Measurements from ENCODE around the gene SYTL2. TPM values are rescaled to one million over a fixed set of nuclear protein-coding genes. Genes with fewer than 3 reads are reported as not detected.
A peak's percentile ranks its signal among the peaks of the same experiment; 100 is the strongest.

SYTL2 gene
- total RNA-seq, 1 experiment from 2014 or later: 0.75 TPM

GRCh38 chr11:85809191-85809590, 1.8 kb downstream of the SYTL2 start:
- peak overlapping the region; percentile 14; the same call in 1 of the 2 replicates for H3K27ac ChIP-seq (ENCODE audit: low read length)
- no peaks in the 10 kb centered on the region for H3K36me3 ChIP-seq (ENCODE audit: insufficient read depth, low read length)
- H3K27me3 ChIP-seq (ENCODE audit: low read length): no peaks in the 10 kb centered on the region
- peak; percentile 86 for DNase-seq
- H2AFZ ChIP-seq (ENCODE audit: low read length): peak overlapping the region; percentile 51; the same call in 1 of the 2 replicates
- H3K4me1 ChIP-seq (ENCODE audit: low read length): peaks cover 30% of the 10 kb centered on the region
- H3K79me2 ChIP-seq (ENCODE audit: low read length): no peaks in the 10 kb centered on the region
- H3K9ac ChIP-seq (ENCODE audit: low read length): 0 out of 2 replicates have a peak overlapping the region, but pooled peaks have one; percentile 4
- peak overlapping the region; percentile 36 for H3K4me2 ChIP-seq (ENCODE audit: low read depth, low read length, poor library complexity, severe bottlenecking)
- no peaks in the 10 kb centered on the region for H3K9me2 ChIP-seq (replicated peaks; ENCODE audit: insufficient read depth, low read length)
- peak overlapping the region; percentile 4; the same call in 1 of the 2 replicates for H3K4me3 ChIP-seq (ENCODE audit: low read length)
- no peaks in the 10 kb centered on the region for H3K9me3 ChIP-seq (ENCODE audit: low read length)
- no peaks in the 10 kb centered on the region for H4K20me1 ChIP-seq (ENCODE audit: insufficient read depth, low read depth, low read length)

GRCh38 chr11:85806876-85807275, 4.1 kb downstream of the SYTL2 start:
- DNase-seq: no peak

GRCh38 chr11:85806016-85806415, 4.9 kb downstream of the SYTL2 start:
- Histone ChIP-seq H3K9ac (ENCODE audit: low read length) (no peak overlapping the region), H2AFZ (ENCODE audit: low read length) (no peak overlapping the region), H3K9me3 (ENCODE audit: low read length) (no peaks in the 10 kb centered on the region), H3K27me3 (ENCODE audit: low read length) (no peaks in the 10 kb centered on the region), H3K4me3 (ENCODE audit: low read length) (no peak overlapping the region), H3K9me2 (replicated peaks; ENCODE audit: insufficient read depth, low read length) (no peaks in the 10 kb centered on the region), H3K27ac (ENCODE audit: low read length) (no peak overlapping the region), H3K36me3 (ENCODE audit: insufficient read depth, low read length) (no peaks in the 10 kb centered on the region), H3K79me2 (ENCODE audit: low read length) (no peaks in the 10 kb centered on the region), H4K20me1 (ENCODE audit: insufficient read depth, low read depth, low read length) (no peaks in the 10 kb centered on the region), H3K4me2 (ENCODE audit: low read depth, low read length, poor library complexity, severe bottlenecking) (no peak overlapping the region), H3K4me1 (ENCODE audit: low read length) (peaks cover 25% of the 10 kb centered on the region)
- DNase-seq: no peak

More at GRCh38 chr11:85806876-85807275, 4.1 kb downstream of the SYTL2 start:
- H3K27ac ChIP-seq (ENCODE audit: low read length): no peak overlapping the region
- no peaks in the 10 kb centered on the region for H3K9me3 ChIP-seq (ENCODE audit: low read length)
- H4K20me1 ChIP-seq (ENCODE audit: insufficient read depth, low read depth, low read length): no peaks in the 10 kb centered on the region
- no peak overlapping the region for H3K4me3 ChIP-seq (ENCODE audit: low read length)
- no peaks in the 10 kb centered on the region for H3K9me2 ChIP-seq (replicated peaks; ENCODE audit: insufficient read depth, low read length)
- no peaks in the 10 kb centered on the region for H3K79me2 ChIP-seq (ENCODE audit: low read length)
- H3K4me1 ChIP-seq (ENCODE audit: low read length): peaks cover 30% of the 10 kb centered on the region
- no peak overlapping the region for H3K9ac ChIP-seq (ENCODE audit: low read length)
- no peak overlapping the region for H3K4me2 ChIP-seq (ENCODE audit: low read depth, low read length, poor library complexity, severe bottlenecking)
- H3K27me3 ChIP-seq (ENCODE audit: low read length): no peaks in the 10 kb centered on the region
- H3K36me3 ChIP-seq (ENCODE audit: insufficient read depth, low read length): no peaks in the 10 kb centered on the region
- no peak overlapping the region for H2AFZ ChIP-seq (ENCODE audit: low read length)

GRCh38 chr11:85805387-85805786, 5.6 kb downstream of the SYTL2 start:
- H3K4me1 ChIP-seq (ENCODE audit: low read length): peaks cover 19% of the 10 kb centered on the region
- no peak overlapping the region for H3K9ac ChIP-seq (ENCODE audit: low read length)
- no peaks in the 10 kb centered on the region for H3K79me2 ChIP-seq (ENCODE audit: low read length)
- H3K4me3 ChIP-seq (ENCODE audit: low read length): no peak overlapping the region
- no peak for DNase-seq
- no peaks in the 10 kb centered on the region for H4K20me1 ChIP-seq (ENCODE audit: insufficient read depth, low read depth, low read length)
- no peaks in the 10 kb centered on the region for H3K36me3 ChIP-seq (ENCODE audit: insufficient read depth, low read length)
- H3K4me2 ChIP-seq (ENCODE audit: low read depth, low read length, poor library complexity, severe bottlenecking): no peak overlapping the region
- no peak overlapping the region for H2AFZ ChIP-seq (ENCODE audit: low read length)
- no peaks in the 10 kb centered on the region for H3K9me2 ChIP-seq (replicated peaks; ENCODE audit: insufficient read depth, low read length)
- H3K27ac ChIP-seq (ENCODE audit: low read length): no peak overlapping the region
- no peaks in the 10 kb centered on the region for H3K9me3 ChIP-seq (ENCODE audit: low read length)
- H3K27me3 ChIP-seq (ENCODE audit: low read length): no peaks in the 10 kb centered on the region

GRCh38 chr11:85803920-85804319, 7.0 kb downstream of the SYTL2 start:
- H4K20me1 ChIP-seq (ENCODE audit: insufficient read depth, low read depth, low read length): no peaks in the 10 kb centered on the region
- no peak overlapping the region for H2AFZ ChIP-seq (ENCODE audit: low read length)
- no peak overlapping the region for H3K9ac ChIP-seq (ENCODE audit: low read length)
- no peak overlapping the region for H3K27ac ChIP-seq (ENCODE audit: low read length)
- no peak overlapping the region for H3K4me2 ChIP-seq (ENCODE audit: low read depth, low read length, poor library complexity, severe bottlenecking)
- H3K36me3 ChIP-seq (ENCODE audit: insufficient read depth, low read length): no peaks in the 10 kb centered on the region
- no peaks in the 10 kb centered on the region for H3K27me3 ChIP-seq (ENCODE audit: low read length)
- no peak for DNase-seq
- H3K9me2 ChIP-seq (replicated peaks; ENCODE audit: insufficient read depth, low read length): no peaks in the 10 kb centered on the region
- H3K4me3 ChIP-seq (ENCODE audit: low read length): no peak overlapping the region
- H3K79me2 ChIP-seq (ENCODE audit: low read length): no peaks in the 10 kb centered on the region
- peaks cover 4% of the 10 kb centered on the region for H3K4me1 ChIP-seq (ENCODE audit: low read length)
- no peaks in the 10 kb centered on the region for H3K9me3 ChIP-seq (ENCODE audit: low read length)

GRCh38 chr11:85803303-85803702, 7.6 kb downstream of the SYTL2 start:
- Histone ChIP-seq H3K9me2 (replicated peaks; ENCODE audit: insufficient read depth, low read length) (no peaks in the 10 kb centered on the region), H2AFZ (ENCODE audit: low read length) (no peak overlapping the region), H3K36me3 (ENCODE audit: insufficient read depth, low read length) (no peaks in the 10 kb centered on the region), H3K27me3 (ENCODE audit: low read length) (no peaks in the 10 kb centered on the region), H4K20me1 (ENCODE audit: insufficient read depth, low read depth, low read length) (no peaks in the 10 kb centered on the region), H3K9ac (ENCODE audit: low read length) (no peak overlapping the region), H3K79me2 (ENCODE audit: low read length) (no peaks in the 10 kb centered on the region), H3K9me3 (ENCODE audit: low read length) (no peaks in the 10 kb centered on the region), H3K4me3 (ENCODE audit: low read length) (no peak overlapping the region), H3K4me2 (ENCODE audit: low read depth, low read length, poor library complexity, severe bottlenecking) (no peak overlapping the region), H3K27ac (ENCODE audit: low read length) (no peak overlapping the region), H3K4me1 (ENCODE audit: low read length) (no peaks in the 10 kb centered on the region)
- no peak for DNase-seq

GRCh38 chr11:85801527-85801926, 9.4 kb downstream of the SYTL2 start:
- no peaks in the 10 kb centered on the region for H3K4me1 ChIP-seq (ENCODE audit: low read length)

GRCh38 chr11:85800595-85801342, 10.2 kb downstream of the SYTL2 start:
- Histone ChIP-seq H2AFZ (ENCODE audit: low read length) (no peak overlapping the region), H3K9me3 (ENCODE audit: low read length) (no peaks in the 10 kb centered on the region), H3K9me2 (replicated peaks; ENCODE audit: insufficient read depth, low read length) (no peaks in the 10 kb centered on the region), H4K20me1 (ENCODE audit: insufficient read depth, low read depth, low read length) (no peaks in the 10 kb centered on the region), H3K79me2 (ENCODE audit: low read length) (no peaks in the 10 kb centered on the region), H3K4me3 (ENCODE audit: low read length) (no peak overlapping the region), H3K27ac (ENCODE audit: low read length) (no peak overlapping the region), H3K4me1 (ENCODE audit: low read length) (no peaks in the 10 kb centered on the region), H3K27me3 (ENCODE audit: low read length) (no peaks in the 10 kb centered on the region), H3K36me3 (ENCODE audit: insufficient read depth, low read length) (no peaks in the 10 kb centered on the region), H3K9ac (ENCODE audit: low read length) (no peak overlapping the region), H3K4me2 (ENCODE audit: low read depth, low read length, poor library complexity, severe bottlenecking) (no peak overlapping the region)
- DNase-seq: no peak

More at GRCh38 chr11:85801527-85801926, 9.4 kb downstream of the SYTL2 start:
- no peaks in the 10 kb centered on the region for H3K27me3 ChIP-seq (ENCODE audit: low read length)
- no peaks in the 10 kb centered on the region for H3K9me3 ChIP-seq (ENCODE audit: low read length)
- H3K27ac ChIP-seq (ENCODE audit: low read length): no peak overlapping the region
- H2AFZ ChIP-seq (ENCODE audit: low read length): no peak overlapping the region
- no peak for DNase-seq
- no peaks in the 10 kb centered on the region for H4K20me1 ChIP-seq (ENCODE audit: insufficient read depth, low read depth, low read length)
- H3K9me2 ChIP-seq (replicated peaks; ENCODE audit: insufficient read depth, low read length): no peaks in the 10 kb centered on the region
- no peaks in the 10 kb centered on the region for H3K36me3 ChIP-seq (ENCODE audit: insufficient read depth, low read length)
- H3K9ac ChIP-seq (ENCODE audit: low read length): no peak overlapping the region
- no peaks in the 10 kb centered on the region for H3K79me2 ChIP-seq (ENCODE audit: low read length)
- no peak overlapping the region for H3K4me3 ChIP-seq (ENCODE audit: low read length)
- H3K4me2 ChIP-seq (ENCODE audit: low read depth, low read length, poor library complexity, severe bottlenecking): no peak overlapping the region

Data from Karpas-422 (cell line).